ENCODE results near the gene STX10. TPM values are rescaled to one million over a fixed set of nuclear protein-coding genes. Genes with fewer than 3 reads are reported as not detected.

STX10 gene
- total RNA-seq, 4 donors from 2014 or later: 71.9 to 110 (median 82.2) TPM

GRCh38 chr19:13132471-13133180 lies 17.5 kb downstream of the STX10 start:
- Histone ChIP-seq H3K9me3 (no peaks in the 10 kb centered on the region), H3K27me3 (no peaks in the 10 kb centered on the region), H3K36me3 (peaks cover 31% of the 10 kb centered on the region), H3K4me1 (peaks cover 6% of the 10 kb centered on the region), H3K4me3 (no peak overlapping the region), H3K27ac (no peak overlapping the region)
- TF ChIP-seq CTCF (IDR thresholded peaks at IDR 0.05) (no peak), POLR2A (IDR thresholded peaks at IDR 0.05) (no peak), EP300 (IDR thresholded peaks at IDR 0.05) (no peak), POLR2AphosphoS5 (IDR thresholded peaks at IDR 0.05) (no peak)
- DNase-seq (ENCODE audit: low spot score in 2 of 2): no peak
- 70% methylated on average over 8 of the region's 8 CpGs for WGBS

GRCh38 chr19:13130886-13131490 lies 19.2 kb downstream of the STX10 start:
- Histone ChIP-seq H3K9me3 (no peaks in the 10 kb centered on the region), H3K27ac (no peak overlapping the region), H3K36me3 (peaks cover 22% of the 10 kb centered on the region), H3K4me3 (no peak overlapping the region), H3K4me1 (peaks cover 6% of the 10 kb centered on the region), H3K27me3 (no peaks in the 10 kb centered on the region)
- WGBS: 93% methylated on average over 3 of the region's 3 CpGs
- DNase-seq (ENCODE audit: low spot score in 2 of 2): no peak
- no peak for TF ChIP-seq POLR2AphosphoS5 (IDR thresholded peaks at IDR 0.05)

- Histone ChIP-seq H3K27ac (no peak overlapping the region), H3K4me1 (peaks cover 6% of the 10 kb centered on the region), H3K4me3 (no peak overlapping the region), H3K27me3 (no peaks in the 10 kb centered on the region), H3K36me3 (peaks cover 10% of the 10 kb centered on the region), H3K9me3 (no peaks in the 10 kb centered on the region)
- TF ChIP-seq EP300 (IDR thresholded peaks at IDR 0.05): no peak
- TF ChIP-seq POLR2A (IDR thresholded peaks at IDR 0.05): no peak
- no peak for TF ChIP-seq CTCF (IDR thresholded peaks at IDR 0.05)
- TF ChIP-seq POLR2AphosphoS5 (IDR thresholded peaks at IDR 0.05): no peak
- DNase-seq (ENCODE audit: low spot score in 2 of 2): no peak
- WGBS: 100% methylated on average over 1 of the region's 9 CpGs
Observed at GRCh38 chr19:13129384-13129783, 20.8 kb downstream of the STX10 start.

GRCh38 chr19:13128583-13128982 lies 21.6 kb downstream of the STX10 start:
- Histone ChIP-seq H3K36me3 (peaks cover 10% of the 10 kb centered on the region), H3K27me3 (no peaks in the 10 kb centered on the region), H3K9me3 (no peaks in the 10 kb centered on the region), H3K4me3 (no peak overlapping the region), H3K4me1 (peaks cover 6% of the 10 kb centered on the region), H3K27ac (no peak overlapping the region)
- no peak for DNase-seq (ENCODE audit: low spot score in 2 of 2)
- WGBS: no CpG with 5 or more reads among the region's 1 CpG
- no peak for TF ChIP-seq POLR2AphosphoS5 (IDR thresholded peaks at IDR 0.05)
- TF ChIP-seq EP300 (IDR thresholded peaks at IDR 0.05): no peak
- TF ChIP-seq POLR2A (IDR thresholded peaks at IDR 0.05): no peak
- no peak for TF ChIP-seq CTCF (IDR thresholded peaks at IDR 0.05)

GRCh38 chr19:13127811-13128575 lies 22.2 kb downstream of the STX10 start:
- Histone ChIP-seq H3K27ac (no peak overlapping the region), H3K4me3 (no peak overlapping the region), H3K9me3 (no peaks in the 10 kb centered on the region), H3K4me1 (peaks cover 6% of the 10 kb centered on the region), H3K36me3 (peaks cover 10% of the 10 kb centered on the region), H3K27me3 (no peaks in the 10 kb centered on the region)
- WGBS: 86% methylated on average over 6 of the region's 6 CpGs
- DNase-seq (ENCODE audit: low spot score in 2 of 2): no peak
- TF ChIP-seq EP300 (IDR thresholded peaks at IDR 0.05) (no peak), CTCF (IDR thresholded peaks at IDR 0.05) (no peak), POLR2A (IDR thresholded peaks at IDR 0.05) (no peak), POLR2AphosphoS5 (IDR thresholded peaks at IDR 0.05) (no peak)
